NT2/D1 (cell line): Measurements from ENCODE around the gene CACNA1D.

Source experiments
- SUZ12 ChIP-seq: IDR thresholded peaks from 2 replicates; pipeline ENCODE4 v1.6.1; 2011; ENCODE audit not compliant: insufficient read length, insufficient read depth; ENCODE audit errors: extremely low read depth
- YY1 ChIP-seq: IDR thresholded peaks from 2 replicates; pipeline ENCODE4 v1.6.1; 2011; ENCODE audit not compliant: insufficient read length, insufficient read depth
- ZNF274 ChIP-seq: IDR thresholded peaks from 2 replicates; pipeline ENCODE4 v1.6.1; 2011; ENCODE audit warnings: mild to moderate bottlenecking, low read depth, low read length

DNA sequence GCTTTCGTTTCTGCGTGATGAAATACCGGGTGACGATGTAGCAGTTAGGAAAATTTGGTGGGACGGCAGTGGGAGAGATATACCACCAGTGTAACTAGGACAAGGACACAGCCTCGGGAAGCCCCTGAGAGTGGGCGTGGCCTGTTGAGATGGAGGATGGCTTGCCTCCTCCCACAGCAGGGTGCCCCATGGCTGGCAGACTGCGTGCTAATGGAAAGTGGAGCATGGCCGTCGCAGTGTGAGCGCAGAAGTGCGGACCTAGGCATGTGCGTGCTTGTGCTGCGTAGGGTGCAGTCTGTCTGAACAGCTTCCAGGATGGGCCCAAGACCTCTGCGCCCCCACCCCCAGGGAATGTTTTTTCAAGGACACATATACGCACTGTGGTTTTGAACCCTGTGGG, 295.0 kb downstream of the CACNA1D start:
- TF ChIP-seq ZNF274 (no peak), YY1 (no peak), SUZ12 (no peak)
